Rectal smooth muscle tissue (tissue), 1 donor: ENCODE results near the gene CCL26.
"Not testable (repeated sequence)": the region's sequence is repeated elsewhere in the genome, so short reads cannot be mapped to it uniquely, and the experiment has no call there.

Source experiments
- H3K27ac ChIP-seq: one replicate; pipeline ENCODE4 v1.7.0; 2013; ENCODE audit warnings: low read depth, low read length, inconsistent platforms
- H3K27me3 ChIP-seq: one replicate; pipeline ENCODE4 v1.7.0; 2013; ENCODE audit warnings: low read length; ENCODE audit not compliant: control insufficient read depth, insufficient read depth
- H3K36me3 ChIP-seq: one replicate; pipeline ENCODE4 v1.7.0; 2013; ENCODE audit warnings: low read length; ENCODE audit not compliant: control insufficient read depth, insufficient read depth
- H3K4me1 ChIP-seq: one replicate; pipeline ENCODE4 v1.7.0; 2013; ENCODE audit warnings: low read length; ENCODE audit not compliant: control insufficient read depth, insufficient read depth
- H3K4me3 ChIP-seq: one replicate; pipeline ENCODE4 v1.7.0; 2013; ENCODE audit warnings: low read length
- H3K9ac ChIP-seq: one replicate; pipeline ENCODE4 v1.7.0; 2013; ENCODE audit warnings: low read length

CCL26 gene

GRCh38 chr7:75780647-75781273, 8.7 kb upstream of the CCL26 start:
- not testable (repeated sequence) for H3K36me3 ChIP-seq, H3K27me3 ChIP-seq, H3K4me3 ChIP-seq, H3K4me1 ChIP-seq, H3K27ac ChIP-seq, H3K9ac ChIP-seq

GRCh38 chr7:75779516-75779915, 7.5 kb upstream of the CCL26 start:
- H3K27ac ChIP-seq, H3K4me3 ChIP-seq, H3K9ac ChIP-seq, H3K36me3 ChIP-seq, H3K4me1 ChIP-seq, H3K27me3 ChIP-seq: not testable (repeated sequence)

- H3K36me3 ChIP-seq, H3K4me3 ChIP-seq, H3K4me1 ChIP-seq, H3K27me3 ChIP-seq, H3K9ac ChIP-seq, H3K27ac ChIP-seq: not testable (repeated sequence)
Measured at GRCh38 chr7:75779035-75779434, 7.0 kb upstream of the CCL26 start.

GRCh38 chr7:75776295-75776971, 4.4 kb upstream of the CCL26 start:
- H3K9ac ChIP-seq = no peak overlapping the region
- H3K4me1 ChIP-seq = no peaks in the 10 kb centered on the region
- no peaks in the 10 kb centered on the region for H3K27me3 ChIP-seq
- H3K27ac ChIP-seq = no peak overlapping the region
- H3K4me3 ChIP-seq = no peak overlapping the region
- no peaks in the 10 kb centered on the region for H3K36me3 ChIP-seq

- H3K4me1 ChIP-seq, H3K36me3 ChIP-seq, H3K27ac ChIP-seq, H3K27me3 ChIP-seq, H3K4me3 ChIP-seq, H3K9ac ChIP-seq: not testable (repeated sequence)
Measured at GRCh38 chr7:75773958-75774357, 1.9 kb upstream of the CCL26 start.

- no peaks in the 10 kb centered on the region for H3K4me1 ChIP-seq
- no peak overlapping the region for H3K9ac ChIP-seq
- H3K36me3 ChIP-seq = no peaks in the 10 kb centered on the region
- no peak overlapping the region for H3K4me3 ChIP-seq
- H3K27me3 ChIP-seq = no peaks in the 10 kb centered on the region
- H3K27ac ChIP-seq = no peak overlapping the region
Measured at GRCh38 chr7:75771224-75771623, 787 bp downstream of the CCL26 start.

- Histone ChIP-seq H3K27ac (no peak overlapping the region), H3K36me3 (no peaks in the 10 kb centered on the region), H3K27me3 (no peaks in the 10 kb centered on the region), H3K4me3 (no peak overlapping the region), H3K4me1 (no peaks in the 10 kb centered on the region), H3K9ac (no peak overlapping the region)
Measured at GRCh38 chr7:75762350-75762917, 9.6 kb downstream of the CCL26 start.

GRCh38 chr7:75761801-75762200, 10.2 kb downstream of the CCL26 start:
- H3K9ac ChIP-seq, H3K27ac ChIP-seq, H3K36me3 ChIP-seq, H3K4me3 ChIP-seq, H3K27me3 ChIP-seq, H3K4me1 ChIP-seq: not testable (repeated sequence)

- Histone ChIP-seq H3K27ac (no peak overlapping the region), H3K27me3 (no peaks in the 10 kb centered on the region), H3K36me3 (no peaks in the 10 kb centered on the region), H3K4me1 (no peaks in the 10 kb centered on the region), H3K9ac (no peak overlapping the region), H3K4me3 (no peak overlapping the region)
Measured at GRCh38 chr7:75758491-75758890, 13.5 kb downstream of the CCL26 start.

- H3K4me3 ChIP-seq = no peak overlapping the region
- H3K27ac ChIP-seq = no peak overlapping the region
- no peaks in the 10 kb centered on the region for H3K27me3 ChIP-seq
- no peaks in the 10 kb centered on the region for H3K36me3 ChIP-seq
- no peaks in the 10 kb centered on the region for H3K4me1 ChIP-seq
- H3K9ac ChIP-seq = no peak overlapping the region
Measured at GRCh38 chr7:75757860-75758259, 14.2 kb downstream of the CCL26 start.

GRCh38 chr7:75756991-75757676, 14.9 kb downstream of the CCL26 start:
- no peak overlapping the region for H3K9ac ChIP-seq
- H3K27me3 ChIP-seq = no peaks in the 10 kb centered on the region
- no peak overlapping the region for H3K4me3 ChIP-seq

GRCh38 chr7:75756206-75756990, 15.6 kb downstream of the CCL26 start:
- no peaks in the 10 kb centered on the region for H3K4me1 ChIP-seq
- no peak overlapping the region for H3K9ac ChIP-seq
- H3K27ac ChIP-seq = no peak overlapping the region
- no peak overlapping the region for H3K4me3 ChIP-seq
- no peaks in the 10 kb centered on the region for H3K27me3 ChIP-seq
- H3K36me3 ChIP-seq = no peaks in the 10 kb centered on the region

More at GRCh38 chr7:75756991-75757676, 14.9 kb downstream of the CCL26 start:
- Histone ChIP-seq H3K27ac (no peak overlapping the region), H3K4me1 (no peaks in the 10 kb centered on the region), H3K36me3 (no peaks in the 10 kb centered on the region)
